ENCODE results near the gene RGS13. TPM values are rescaled to one million over a fixed set of nuclear protein-coding genes. Genes with fewer than 3 reads are reported as not detected.
A peak's percentile ranks its signal among the peaks of the same experiment; 100 is the strongest.

The RGS13 gene
- total RNA-seq, 2 experiments from 2014 or later, result 0.17 to 0.30 TPM

DNA sequence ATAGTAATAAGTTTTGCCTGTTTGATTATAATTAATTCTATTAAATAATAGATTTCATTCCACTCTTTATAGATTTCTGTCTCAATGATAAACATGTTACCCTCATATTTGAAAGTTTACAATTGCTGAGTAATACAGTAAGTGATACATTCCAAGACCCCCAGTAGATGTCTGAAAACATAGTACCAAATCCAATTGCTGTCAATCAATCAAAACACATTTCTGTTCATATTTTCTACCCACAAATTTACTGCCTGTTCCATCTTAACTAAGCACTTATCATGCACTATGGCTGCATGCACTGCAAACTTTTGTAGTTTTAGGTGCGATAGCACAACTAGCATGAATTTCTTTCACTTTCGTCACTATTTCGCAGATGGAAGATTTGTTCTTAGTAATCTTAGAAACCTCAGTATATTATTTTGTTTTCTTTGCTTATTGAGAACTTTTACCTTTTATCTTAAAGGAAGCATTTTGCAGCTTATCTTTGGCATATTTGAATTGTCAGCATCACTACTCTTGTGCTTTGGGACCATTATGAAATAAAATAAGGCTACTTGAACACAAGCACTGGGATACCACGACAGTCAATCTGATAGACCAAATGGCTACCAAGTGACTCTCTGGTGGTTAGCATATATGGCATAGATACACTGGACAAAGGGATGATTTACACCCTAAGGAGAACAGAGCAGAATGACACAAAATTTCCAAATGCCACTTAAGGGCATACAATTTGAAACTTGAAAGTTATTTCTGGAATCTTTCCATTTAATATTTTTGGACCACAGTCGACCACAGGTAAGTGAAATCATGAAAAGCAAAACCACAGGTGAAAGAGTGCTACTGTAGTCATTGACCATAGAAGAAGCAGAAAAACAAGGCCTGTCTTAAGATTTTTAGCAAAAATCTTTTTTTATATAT, 67.6 kb downstream of the RGS13 start:
- Mint-ChIP-seq H3K4me1 (ENCODE audit: low read depth) (no peaks in the 10 kb centered on the region), H3K4me3 (no peak overlapping the region), H3K27me3 (no peaks in the 10 kb centered on the region), H3K27ac (no peak overlapping the region), H3K9me3 (no peaks in the 10 kb centered on the region), H3K36me3 (ENCODE audit: low read depth) (no peaks in the 10 kb centered on the region)
- no peak overlapping the region for H3K27ac ChIP-seq (ENCODE audit: low read depth in 1 of 2, low read length in 2 of 2)
- no peak for ATAC-seq (ENCODE audit: poor library complexity)
- intact Hi-C loops (cut with DNase I, micrococcal nuclease), result no loop called here
- CTCF ChIA-PET, result no interaction called here
- no peaks in the 10 kb centered on the region for H3K9me3 ChIP-seq (ENCODE audit: control insufficient read depth in 1 of 2, insufficient read depth in 1 of 2, low read length in 2 of 2)
- no peaks in the 10 kb centered on the region for H3K36me3 ChIP-seq (ENCODE audit: insufficient read depth, low read length)
- H3K4me3 ChIP-seq (ENCODE audit: low read length), result no peak overlapping the region
- POLR2A ChIA-PET, result no interaction called here
- peak in 1 of 14 experiments; percentile 9 for DNase-seq
- peaks cover 4% of the 10 kb centered on the region for H3K4me1 ChIP-seq (ENCODE audit: insufficient read depth, low read length)
- no peaks in the 10 kb centered on the region for H3K27me3 ChIP-seq (ENCODE audit: control insufficient read depth in 1 of 2, insufficient read depth in 2 of 2, low read length in 2 of 2)
- TF ChIP-seq, protein P1, sequence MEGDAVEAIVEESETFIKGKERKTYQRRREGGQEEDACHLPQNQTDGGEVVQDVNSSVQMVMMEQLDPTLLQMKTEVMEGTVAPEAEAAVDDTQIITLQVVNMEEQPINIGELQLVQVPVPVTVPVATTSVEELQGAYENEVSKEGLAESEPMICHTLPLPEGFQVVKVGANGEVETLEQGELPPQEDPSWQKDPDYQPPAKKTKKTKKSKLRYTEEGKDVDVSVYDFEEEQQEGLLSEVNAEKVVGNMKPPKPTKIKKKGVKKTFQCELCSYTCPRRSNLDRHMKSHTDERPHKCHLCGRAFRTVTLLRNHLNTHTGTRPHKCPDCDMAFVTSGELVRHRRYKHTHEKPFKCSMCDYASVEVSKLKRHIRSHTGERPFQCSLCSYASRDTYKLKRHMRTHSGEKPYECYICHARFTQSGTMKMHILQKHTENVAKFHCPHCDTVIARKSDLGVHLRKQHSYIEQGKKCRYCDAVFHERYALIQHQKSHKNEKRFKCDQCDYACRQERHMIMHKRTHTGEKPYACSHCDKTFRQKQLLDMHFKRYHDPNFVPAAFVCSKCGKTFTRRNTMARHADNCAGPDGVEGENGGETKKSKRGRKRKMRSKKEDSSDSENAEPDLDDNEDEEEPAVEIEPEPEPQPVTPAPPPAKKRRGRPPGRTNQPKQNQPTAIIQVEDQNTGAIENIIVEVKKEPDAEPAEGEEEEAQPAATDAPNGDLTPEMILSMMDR (IDR thresholded peaks at IDR 0.05), result no peak

DNA sequence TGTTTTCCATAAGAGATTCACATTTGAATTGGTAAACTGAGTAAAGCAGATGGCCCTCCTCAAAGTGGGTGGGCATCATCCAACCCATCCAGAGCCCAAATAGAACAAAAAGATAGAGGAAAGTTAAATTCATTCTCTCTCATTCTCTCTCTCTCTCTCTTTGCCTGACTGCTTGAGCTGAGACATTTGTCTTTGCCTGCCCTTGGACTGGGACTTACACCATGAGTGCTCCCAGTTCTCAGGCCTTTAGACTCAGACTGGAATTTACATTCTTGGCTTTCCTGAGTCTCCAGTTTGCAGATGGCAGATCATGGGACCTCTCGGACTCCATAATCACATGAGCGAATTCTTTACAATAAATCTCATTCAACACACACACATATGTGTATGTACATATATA, 69.6 kb downstream of the RGS13 start:
- Histone ChIP-seq H3K36me3 (ENCODE audit: insufficient read depth, low read length) (no peaks in the 10 kb centered on the region), H3K9me3 (ENCODE audit: control insufficient read depth in 1 of 2, insufficient read depth in 1 of 2, low read length in 2 of 2) (no peaks in the 10 kb centered on the region), H3K4me3 (ENCODE audit: low read length) (no peak overlapping the region), H3K4me1 (ENCODE audit: insufficient read depth, low read length) (peaks cover 4% of the 10 kb centered on the region), H3K27ac (ENCODE audit: low read depth in 1 of 2, low read length in 2 of 2) (no peak overlapping the region), H3K27me3 (ENCODE audit: control insufficient read depth in 1 of 2, insufficient read depth in 2 of 2, low read length in 2 of 2) (no peaks in the 10 kb centered on the region)
- ChIA-PET CTCF (no interaction called here), POLR2A (interaction anchor here (0.7 kb wide), 1 partner anchor 137 kb away, joined by 3 read pairs; no protein-coding TSS in a partner anchor)
- Mint-ChIP-seq H3K9me3 (no peaks in the 10 kb centered on the region), H3K27me3 (no peaks in the 10 kb centered on the region), H3K27ac (no peak overlapping the region), H3K4me1 (ENCODE audit: low read depth) (no peaks in the 10 kb centered on the region), H3K4me3 (no peak overlapping the region), H3K36me3 (ENCODE audit: low read depth) (no peaks in the 10 kb centered on the region)
- DNase-seq (no peak), ATAC-seq (ENCODE audit: poor library complexity) (no peak)
- intact Hi-C loops (cut with DNase I, micrococcal nuclease), result no loop called here
- TF ChIP-seq, protein P1 (IDR thresholded peaks at IDR 0.05), result no peak

DNA sequence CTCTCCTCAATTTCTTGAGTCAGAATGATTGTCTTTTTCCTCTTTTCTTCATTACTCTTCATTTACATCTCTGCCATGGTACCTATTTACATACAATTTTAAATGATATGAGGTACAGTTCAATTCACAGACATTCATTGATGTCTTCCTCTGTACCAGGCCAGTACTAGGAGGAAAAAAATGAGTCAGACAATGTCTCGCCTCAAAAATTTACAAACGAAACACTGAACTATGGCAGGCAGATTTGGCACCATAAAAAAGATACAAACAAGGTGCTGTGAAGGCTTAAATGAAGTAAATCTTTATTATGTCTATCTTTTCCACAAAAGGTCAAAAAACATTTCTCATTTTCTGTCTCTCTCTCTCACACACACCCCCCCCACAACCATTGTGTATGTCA, 71.0 kb downstream of the RGS13 start:
- Mint-ChIP-seq H3K36me3 (ENCODE audit: low read depth) (no peaks in the 10 kb centered on the region), H3K27me3 (peaks cover 4% of the 10 kb centered on the region), H3K4me1 (ENCODE audit: low read depth) (no peaks in the 10 kb centered on the region), H3K4me3 (no peak overlapping the region), H3K9me3 (no peaks in the 10 kb centered on the region), H3K27ac (no peak overlapping the region)
- no peaks in the 10 kb centered on the region for H3K9me3 ChIP-seq (ENCODE audit: control insufficient read depth in 1 of 2, insufficient read depth in 1 of 2, low read length in 2 of 2)
- no peak overlapping the region for H3K27ac ChIP-seq (ENCODE audit: low read depth in 1 of 2, low read length in 2 of 2)
- POLR2A ChIA-PET, result no interaction called here
- intact Hi-C loops (cut with DNase I, micrococcal nuclease), result no loop called here
- H3K4me3 ChIP-seq (ENCODE audit: low read length), result no peak overlapping the region
- H3K27me3 ChIP-seq (ENCODE audit: control insufficient read depth in 1 of 2, insufficient read depth in 2 of 2, low read length in 2 of 2), result no peaks in the 10 kb centered on the region
- CTCF ChIA-PET, result no interaction called here
- DNase-seq, result no peak
- no peaks in the 10 kb centered on the region for H3K36me3 ChIP-seq (ENCODE audit: insufficient read depth, low read length)
- TF ChIP-seq, protein P1 (IDR thresholded peaks at IDR 0.05), result no peak
- ATAC-seq (ENCODE audit: poor library complexity), result no peak
- peaks cover 4% of the 10 kb centered on the region for H3K4me1 ChIP-seq (ENCODE audit: insufficient read depth, low read length)

Data from CD4-positive, alpha-beta T cell (primary cell).